ENCODE results near the gene KCNA10.

The KCNA10 gene

DNA sequence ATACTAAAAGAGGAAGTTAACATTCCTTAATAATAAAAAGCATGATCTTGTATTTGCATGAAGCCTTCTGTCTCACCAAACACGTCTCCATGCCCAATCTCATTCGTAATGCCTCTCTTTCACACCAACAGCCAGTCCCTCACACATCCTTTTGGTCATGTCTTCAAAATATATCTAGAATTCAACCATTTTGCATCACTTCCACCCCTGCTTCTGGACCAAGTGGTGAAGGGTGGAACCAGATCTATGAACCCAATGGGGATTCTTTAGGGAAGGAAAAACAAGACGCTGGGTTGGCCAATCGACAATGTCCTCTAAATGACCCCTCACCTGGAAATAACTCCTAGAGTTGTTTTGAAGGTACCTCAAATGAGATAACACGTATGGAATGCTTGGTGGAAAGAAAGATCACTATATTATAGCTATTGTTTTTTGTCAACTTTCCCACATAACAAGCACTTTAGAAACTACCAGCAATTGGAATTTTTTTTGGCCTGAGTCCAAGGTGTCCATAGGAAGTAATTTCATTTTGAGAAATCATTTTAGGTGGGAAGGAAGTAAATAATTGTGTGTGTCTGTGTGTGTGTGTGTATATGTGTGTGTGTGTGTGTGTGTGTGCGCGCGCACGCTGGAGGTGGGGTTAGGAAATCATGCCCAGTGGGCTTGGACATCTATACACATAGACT, at the start of gene KCNA10:
Gene KCNA10, minus strand, starts transcription at position 51 of the 686 bp plus-strand sequence. CDS start 388 bp downstream, outside the sequence.
- DNase-seq (ENCODE audit: low spot score), result no peak

DNA sequence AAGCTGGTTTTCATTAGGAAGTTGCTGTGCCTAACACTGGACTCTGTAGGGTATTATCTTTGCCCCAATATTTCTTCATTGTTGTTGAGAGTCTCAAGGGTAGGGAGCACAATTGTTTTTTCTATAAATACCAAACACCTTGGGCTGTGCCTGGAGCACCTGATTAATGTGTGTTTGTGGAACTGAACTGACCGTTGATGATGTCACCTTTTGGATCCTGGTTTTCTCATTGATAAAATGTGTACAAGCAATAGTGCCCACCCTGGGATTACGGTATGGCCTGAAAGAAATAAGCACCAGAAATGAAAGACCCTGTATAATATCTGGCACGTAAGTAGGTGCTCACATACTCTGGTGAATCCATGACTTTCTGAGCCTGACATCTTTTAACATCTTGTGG, 47.9 kb upstream of the KCNA10 start:
- DNase-seq (ENCODE audit: low spot score), result no peak

DNA sequence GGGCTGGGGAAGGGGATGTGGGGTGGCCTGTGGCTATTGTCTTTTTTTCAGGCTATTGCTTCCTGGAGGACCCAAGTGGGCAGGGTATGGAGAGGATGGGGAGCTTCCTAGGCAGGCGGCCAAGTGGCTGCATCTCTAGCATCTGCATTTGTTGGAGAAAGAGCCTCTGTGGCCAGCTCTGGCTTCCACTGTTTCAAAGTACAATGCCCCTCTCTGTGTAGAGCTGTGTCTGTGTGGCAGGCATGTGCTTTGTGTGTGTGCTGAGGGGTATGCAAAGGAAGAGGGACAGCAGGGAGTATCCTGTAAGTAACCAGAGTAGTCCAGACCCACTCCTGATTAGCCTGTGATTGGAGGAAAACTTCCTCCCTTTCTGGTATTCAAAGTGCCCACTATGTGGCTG, 46.6 kb upstream of the KCNA10 start:
- no peak for DNase-seq (ENCODE audit: low spot score)

DNA sequence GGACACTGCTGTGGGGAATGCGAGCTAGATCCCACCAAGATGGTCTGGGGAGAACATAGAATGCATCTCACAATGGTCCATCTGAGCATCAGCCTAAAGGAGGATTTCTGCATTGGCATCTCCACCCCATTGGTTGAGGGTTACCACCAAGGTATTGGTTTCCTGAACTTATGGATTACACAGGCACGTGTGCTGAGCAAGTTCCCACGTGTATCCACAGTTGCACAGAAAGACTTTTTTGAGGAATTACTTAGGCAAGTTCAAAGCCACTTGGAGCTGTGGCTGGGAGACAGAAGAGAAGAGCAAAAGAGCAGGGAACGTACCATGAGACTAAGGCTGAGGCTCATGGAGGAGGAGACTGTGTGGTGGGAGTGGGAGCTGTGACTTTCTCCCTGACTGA, 44.1 kb upstream of the KCNA10 start:
- DNase-seq (ENCODE audit: low spot score), result no peak

DNA sequence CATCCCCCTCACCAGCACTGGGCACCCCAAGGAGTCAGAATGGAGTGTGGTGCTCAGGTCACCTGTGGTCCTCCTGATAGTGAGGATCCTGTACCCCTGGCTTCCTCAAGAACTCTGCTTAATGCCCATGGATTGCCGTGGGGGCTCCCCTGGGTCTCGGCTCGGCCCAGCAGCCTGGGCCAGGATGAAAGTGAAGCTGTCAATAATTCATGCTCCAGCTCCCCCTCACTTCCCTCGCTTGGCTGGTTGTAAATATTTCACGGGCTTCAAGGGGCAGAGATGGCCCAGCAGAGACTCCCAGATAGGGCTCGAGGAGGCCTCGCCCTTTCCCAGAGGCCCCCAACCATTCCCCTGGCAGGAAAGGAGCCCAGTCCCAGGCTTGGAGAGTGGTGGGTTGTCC, 42.6 kb upstream of the KCNA10 start:
- DNase-seq (ENCODE audit: low spot score), result no peak

DNA sequence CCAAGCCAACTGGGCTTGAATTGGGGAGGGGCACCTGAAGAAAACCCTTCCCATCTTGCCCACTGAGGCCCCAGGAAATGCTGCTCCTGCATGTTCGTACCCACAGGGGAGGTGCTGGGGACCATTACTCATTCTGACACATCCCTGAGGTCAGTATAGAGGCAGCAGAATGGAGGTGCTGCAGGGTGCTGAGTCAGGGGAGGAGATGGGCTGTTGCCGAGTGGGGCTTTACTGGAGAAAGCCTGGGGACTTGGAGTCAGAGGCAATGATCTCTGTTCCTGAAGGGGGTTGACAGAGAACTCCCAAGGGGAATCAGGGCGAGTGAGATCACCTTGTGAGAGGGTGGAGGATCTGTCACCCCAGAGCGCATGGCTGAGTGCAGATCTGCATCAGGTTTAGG, 40.2 kb upstream of the KCNA10 start:
- no peak for DNase-seq (ENCODE audit: low spot score)

DNA sequence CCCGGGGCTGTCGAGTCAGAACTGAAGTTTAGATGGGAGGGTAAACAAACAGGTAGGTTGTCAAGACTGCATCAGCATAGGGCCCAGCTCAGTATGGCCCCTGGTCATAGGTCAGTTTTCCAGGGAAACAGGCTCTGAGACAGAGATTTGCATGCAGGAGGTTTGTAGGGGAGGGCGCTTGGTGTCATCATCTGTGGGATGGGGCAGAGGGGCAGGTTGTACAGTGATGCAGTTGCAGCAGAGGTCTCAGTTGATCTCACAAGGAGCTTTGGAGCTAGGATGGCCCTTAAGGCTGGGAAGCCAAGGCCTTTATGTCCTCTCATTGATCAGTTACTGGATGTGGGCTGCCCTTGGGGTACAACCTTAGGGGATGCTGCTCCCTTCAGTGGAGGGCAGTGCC, 38.5 kb upstream of the KCNA10 start:
- no peak for DNase-seq (ENCODE audit: low spot score)

DNA sequence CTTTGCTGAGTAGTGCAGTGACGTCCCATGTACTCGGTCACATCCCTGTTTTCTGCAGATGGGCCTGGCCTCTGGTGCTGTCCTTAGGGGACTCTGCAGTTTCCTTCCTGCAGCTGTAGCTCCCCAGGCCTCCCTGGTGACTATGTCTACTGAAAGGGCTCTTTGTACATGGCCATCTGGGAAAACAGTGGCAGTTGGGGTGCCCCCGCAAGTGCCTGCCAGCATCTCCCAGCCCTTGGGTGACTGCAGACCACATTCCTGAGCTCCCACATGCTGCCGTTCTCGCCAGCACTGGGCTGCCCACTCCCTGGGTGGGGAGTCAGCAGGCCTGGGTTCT, 37.5 kb upstream of the KCNA10 start:
- no peak for DNase-seq (ENCODE audit: low spot score)

DNA sequence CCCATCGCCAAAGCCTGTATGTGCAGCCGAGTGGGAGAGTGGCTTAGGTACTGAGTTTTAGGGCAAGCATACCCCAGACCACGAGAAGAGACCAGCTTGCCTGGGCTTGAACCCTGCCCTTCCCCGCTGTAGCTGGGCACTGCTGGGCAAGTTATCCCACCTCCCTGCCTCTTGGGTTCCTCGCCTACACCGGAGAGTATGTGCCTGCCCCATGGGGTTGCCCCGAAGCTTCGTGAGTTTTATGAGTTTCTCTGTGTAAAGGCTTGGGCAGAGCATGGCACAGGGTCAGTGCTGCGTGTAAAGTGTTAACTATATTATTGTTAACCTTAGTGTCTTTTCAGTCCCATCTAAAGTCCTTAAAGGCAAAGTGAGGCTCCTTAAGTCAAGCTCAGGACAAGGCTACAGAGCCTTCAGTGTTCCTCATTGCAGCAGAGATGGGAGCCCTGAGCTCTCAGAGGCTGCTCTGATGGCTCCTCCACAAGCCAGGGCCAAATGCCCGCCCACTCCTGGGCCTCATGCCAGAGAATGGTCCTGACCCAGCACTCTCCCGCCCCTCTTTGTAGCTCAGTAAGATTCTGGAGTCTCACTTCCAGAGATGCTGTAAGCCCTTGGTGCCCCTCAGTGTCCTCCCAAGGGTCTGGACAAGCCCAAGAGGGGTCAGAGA, 37.0 kb upstream of the KCNA10 start:
- DNase-seq (ENCODE audit: low spot score), result no peak

DNA sequence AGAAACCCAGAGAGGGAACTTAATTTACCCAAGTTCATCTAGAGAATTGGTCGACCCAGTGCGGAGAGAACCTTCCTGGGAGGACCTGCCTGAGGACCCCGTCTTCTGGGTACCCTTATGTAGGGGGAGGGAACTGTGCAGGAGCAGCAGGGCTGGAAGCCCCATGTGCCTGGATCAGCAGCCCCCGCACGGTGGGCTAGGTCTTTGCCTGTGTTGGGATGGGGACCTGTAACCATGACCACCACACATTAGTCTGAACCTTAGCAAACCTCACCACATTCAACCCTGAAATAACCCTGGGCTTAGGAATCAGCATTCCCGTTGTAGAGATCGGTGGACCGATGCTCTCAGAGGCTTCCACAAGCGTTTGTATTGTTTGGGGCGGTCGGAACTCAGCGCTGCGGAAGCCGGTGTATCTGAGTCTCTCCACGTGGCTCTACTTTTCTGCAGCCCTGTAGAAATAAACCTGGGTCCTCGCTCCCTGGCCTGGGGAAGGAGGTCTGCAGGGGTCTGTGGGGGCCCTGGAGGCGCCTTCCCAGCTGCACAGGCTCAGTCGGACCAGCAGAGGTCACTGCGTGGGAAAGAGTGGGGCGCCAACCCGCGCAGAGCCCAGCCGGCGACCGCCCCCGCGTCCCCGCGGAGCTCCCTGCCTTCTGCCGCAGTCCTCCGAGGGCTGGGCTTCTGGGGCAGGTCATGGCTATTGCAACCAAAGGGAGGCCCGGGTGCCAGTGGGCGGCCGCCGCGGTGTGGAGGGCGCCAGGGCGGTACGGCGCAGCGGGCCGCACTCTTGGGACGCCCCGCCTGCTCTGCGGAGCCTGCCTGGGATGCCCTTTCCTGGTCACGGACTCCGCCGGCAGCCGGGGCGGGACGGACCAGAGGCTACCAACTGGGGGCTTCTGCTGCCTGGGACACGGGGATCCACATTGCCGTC, 36.2 kb upstream of the KCNA10 start:
- DNase-seq (ENCODE audit: low spot score), result peak; percentile 50

DNA sequence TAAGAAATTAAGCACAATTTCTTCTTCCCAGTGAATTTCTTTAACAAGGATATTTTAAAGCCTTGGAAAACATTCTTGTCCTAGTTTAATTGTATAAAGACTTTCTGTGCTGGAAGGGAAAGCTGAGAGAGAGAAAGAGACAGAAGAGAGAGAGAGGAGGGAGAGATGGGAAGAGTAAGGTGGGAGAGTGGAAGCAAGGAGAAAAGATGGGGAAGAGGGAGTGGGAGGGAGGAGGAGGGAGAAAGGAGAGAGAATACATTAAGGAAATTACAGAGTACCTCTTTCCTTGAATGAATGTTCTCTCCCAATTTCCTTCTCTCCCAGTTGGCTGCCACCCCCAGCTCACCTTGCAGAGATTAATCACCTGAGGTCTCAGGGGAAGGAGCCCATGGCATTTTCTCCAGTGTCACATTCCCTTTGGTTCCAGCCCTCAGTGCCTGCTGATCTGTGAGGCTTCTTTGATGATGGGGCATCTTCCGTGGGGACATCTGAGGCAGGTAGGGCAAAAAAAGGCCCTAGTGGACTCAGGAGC, 32.4 kb upstream of the KCNA10 start:
- DNase-seq (ENCODE audit: low spot score), result no peak

DNA sequence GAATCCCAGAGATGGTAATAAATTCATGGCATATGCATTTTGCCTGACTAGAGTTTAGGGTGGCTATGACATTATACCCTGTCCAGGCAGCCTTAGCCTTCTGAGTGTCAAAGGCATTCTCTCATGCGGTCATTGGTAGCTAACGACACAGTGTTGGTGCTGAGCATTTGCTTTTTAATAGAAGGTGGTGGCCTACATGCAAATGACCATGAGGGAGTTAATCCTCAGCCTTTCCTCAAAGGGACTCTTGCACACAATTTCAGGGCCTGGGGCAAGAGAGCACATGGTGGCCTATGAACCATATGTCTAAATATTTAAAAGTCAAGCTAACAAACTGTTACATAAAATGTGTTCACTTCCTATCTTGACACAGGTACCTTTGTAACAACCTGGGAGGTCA, 30.9 kb upstream of the KCNA10 start:
- DNase-seq (ENCODE audit: low spot score), result no peak

DNA sequence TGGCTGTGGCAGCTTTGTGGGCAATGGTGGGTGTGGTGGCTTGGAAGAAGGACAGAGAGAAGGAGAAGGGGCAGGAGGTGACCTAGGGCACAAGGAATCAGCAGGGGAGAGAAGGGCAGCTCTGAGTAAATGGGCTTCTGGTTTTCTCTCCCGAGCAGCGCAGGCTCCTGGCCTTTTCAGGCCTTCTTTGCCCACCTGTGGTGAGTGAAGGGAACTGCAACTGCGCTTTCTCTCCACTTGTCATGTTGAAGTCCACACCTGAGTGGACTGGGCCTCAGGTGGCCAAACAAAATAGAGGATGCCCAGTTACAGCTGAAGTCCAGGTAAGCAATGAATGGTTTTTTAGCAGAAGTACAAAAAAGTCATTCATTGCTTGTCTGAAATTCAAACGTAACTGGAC, 29.4 kb upstream of the KCNA10 start:
- DNase-seq (ENCODE audit: low spot score), result no peak

DNA sequence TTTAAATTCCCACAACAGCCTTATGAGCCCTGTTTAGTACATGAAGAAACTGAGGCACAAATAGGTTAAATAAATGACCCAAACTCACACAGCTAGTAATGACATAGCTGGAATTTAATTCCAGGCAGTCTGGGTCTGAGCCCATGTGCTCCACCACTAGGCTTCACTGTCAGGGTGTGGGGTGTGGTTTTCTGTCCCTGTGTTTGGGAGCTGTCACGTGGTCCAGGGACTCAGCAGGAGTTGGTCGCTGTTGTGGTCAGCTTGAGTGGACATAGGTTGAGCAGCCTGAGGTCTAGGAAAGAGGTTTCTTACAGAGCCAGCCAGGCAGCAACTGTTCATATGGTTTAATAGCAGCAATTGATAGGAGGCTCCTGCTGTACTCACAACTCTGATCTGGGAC, 28.0 kb upstream of the KCNA10 start:
- no peak for DNase-seq (ENCODE audit: low spot score)

DNA sequence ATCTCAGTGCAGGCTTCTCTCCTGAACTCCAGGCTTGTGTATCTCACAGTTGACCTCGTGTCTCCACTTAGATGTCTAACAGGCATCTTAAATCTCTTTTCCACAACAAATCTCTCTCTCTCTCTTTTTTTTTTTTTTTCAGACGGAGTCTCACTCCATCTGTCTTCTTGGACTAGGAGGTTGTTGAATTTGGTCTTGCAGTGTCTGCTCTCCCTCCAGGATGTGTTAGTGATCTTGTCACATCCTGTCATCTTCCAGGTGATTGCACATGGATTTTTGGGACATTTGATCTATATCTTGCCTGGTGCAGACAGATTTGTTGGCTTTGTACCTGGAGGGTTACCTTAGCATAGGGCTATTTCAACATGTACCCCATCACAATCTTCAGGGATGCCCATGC, 26.5 kb upstream of the KCNA10 start:
- no peak for DNase-seq (ENCODE audit: low spot score)

DNA sequence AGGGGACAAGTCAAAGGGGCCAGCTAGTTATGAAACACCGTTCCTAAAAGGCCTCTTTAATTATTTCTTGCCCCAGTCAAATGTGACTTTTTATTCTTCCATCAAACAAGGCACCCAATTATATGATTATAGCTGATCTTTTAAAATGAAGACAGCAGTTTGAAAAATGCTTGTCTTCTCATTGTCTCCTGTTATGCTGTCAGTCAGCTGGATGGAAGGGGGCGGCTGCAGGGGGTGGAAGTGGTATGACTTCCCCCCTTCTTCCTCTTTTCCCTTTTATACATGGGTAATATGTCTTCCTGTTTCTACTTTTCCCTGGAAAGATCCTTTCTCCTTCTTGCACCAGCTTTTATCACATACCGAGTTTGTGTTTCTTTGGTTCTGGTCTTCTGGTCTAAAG, 25.8 kb upstream of the KCNA10 start:
- no peak for DNase-seq (ENCODE audit: low spot score)

DNA sequence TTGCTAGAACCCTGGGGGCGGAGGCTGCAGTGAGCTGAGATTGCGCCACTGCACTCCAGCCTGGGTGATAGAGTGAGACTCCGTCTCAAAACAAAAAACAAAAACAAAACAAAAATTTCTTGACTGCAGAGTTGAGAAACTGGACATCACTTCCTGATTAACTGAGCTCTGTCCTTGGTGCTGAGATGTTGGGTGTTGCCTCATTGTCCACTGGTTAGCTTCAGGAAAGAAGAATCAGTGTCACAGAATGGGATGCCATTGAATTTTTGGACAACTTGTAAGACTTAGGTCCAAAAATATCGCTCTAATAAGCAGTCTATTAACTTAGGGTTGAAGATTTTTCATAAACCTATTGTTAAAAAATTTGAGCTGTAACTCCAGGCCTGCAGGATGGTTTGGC, 23.8 kb upstream of the KCNA10 start:
- no peak for DNase-seq (ENCODE audit: low spot score)

DNA sequence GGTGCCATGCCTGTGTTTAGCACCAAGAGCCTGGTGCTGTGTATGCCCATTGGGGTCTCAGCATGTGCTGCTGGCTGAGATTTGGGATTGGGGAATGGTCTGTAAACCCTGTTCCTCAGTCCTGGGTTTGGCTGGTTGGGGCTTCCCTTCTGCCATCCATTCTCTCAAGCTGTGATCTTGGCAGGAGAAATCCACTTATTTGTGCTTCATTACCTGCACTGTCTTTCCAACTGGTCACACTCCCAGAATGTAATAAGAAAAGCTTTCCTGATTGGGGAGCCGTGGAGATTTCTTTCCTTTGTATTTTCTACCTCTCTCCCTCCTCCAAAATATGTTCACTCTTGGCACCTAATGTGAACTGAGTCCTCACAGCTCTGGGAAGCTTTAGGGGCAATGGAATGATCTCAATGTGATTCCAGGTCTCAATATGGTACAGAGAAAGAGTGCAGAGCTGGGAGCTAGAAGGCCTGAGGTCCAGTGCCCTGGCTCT, 23.0 kb upstream of the KCNA10 start:
- no peak for DNase-seq (ENCODE audit: low spot score)

DNA sequence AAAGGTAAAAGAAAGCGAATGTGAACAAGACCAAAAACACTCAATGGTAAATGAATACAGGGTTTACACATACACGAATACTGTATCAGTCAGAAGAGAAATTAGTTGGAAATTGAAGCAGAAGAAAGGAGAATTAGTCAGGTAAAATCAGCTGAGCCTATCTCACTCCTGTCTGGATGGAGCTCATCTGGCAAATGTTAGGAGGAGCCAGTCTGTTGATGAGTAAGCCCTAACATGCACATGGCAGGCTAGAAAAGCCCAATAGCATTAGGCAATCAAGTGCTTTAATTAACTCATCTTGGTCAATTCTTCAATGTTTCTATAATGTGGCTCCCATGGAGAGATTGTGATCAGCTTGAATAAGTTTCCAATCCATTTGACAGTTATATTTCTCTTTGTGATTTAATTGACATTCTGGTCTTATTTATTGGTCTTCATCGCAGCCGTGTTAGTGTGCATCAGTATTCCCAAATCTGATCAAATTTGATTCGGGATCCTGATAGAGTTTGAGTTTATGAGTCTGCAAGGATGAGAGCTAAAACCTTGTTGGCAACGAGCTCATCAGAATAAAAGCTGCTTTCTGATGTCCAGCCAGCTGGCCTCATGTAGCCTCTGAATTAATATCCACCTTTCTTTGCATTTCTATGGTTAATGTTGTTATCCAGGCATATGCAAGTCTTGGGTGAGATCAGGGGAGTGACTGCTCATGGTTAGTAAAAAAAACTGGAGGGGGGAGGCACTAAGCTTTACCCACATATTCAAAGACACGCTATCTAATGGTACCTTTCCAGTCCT, 22.1 kb upstream of the KCNA10 start:
- DNase-seq (ENCODE audit: low spot score), result no peak

DNA sequence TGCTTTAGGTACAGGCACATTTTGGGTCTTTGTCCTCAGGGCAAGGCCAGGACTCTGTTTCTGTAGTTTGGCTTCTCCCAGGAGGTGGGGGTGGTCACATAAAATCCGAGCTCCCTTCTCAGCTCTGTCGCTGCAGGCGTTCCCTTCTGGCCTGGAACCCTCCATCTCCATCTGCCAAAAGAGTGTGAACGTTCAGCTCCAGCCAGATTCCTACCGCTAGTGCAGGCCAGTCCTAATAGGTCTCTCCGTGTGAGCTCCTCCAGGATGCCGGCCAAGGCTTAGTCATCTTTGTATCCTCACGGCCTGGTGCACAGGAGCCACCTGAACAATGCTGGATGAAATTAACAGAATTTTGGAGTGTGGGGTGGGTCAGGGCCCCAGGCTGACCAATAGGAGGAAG, 19.9 kb upstream of the KCNA10 start:
- DNase-seq (ENCODE audit: low spot score), result no peak

DNA sequence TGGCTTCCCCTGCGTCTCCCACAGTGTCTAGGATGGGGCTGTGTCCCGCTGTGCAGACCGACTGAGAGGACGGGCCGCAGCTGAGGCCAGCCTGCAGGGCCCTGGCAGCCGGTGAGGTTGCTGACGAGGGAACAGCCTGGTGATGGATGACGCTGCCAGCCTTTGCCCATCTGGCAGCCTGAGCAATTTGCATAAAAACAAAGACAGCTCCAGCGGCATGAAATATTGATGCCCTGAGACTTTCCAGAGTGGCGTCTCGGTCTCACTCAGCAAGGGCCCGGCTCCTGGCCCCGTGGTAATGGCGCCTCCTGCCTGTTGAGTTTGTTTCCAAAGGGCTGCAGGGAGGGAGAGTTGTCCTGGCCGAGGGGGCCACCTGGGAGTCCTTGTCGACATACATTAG, 19.1 kb upstream of the KCNA10 start:
- no peak for DNase-seq (ENCODE audit: low spot score)

DNA sequence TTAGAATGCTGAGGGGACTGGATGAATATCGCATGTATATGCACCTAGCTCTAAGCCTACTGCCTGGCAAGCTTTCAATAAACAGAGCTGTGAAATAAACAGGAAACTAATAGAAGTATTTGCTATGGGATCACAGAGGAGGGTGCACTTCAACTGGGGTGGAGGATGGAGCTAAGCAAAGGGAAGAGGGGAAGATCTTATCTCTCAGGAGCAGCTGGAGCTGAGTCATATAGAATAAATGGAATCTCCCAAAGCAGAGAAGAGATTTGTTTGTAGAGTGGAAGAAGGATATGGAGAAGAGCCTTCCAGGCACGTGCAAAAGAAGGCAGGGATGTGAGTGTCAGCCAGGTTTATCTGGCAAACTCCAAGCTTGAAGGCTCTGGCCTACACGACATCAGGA, 17.0 kb upstream of the KCNA10 start:
- no peak for DNase-seq (ENCODE audit: low spot score)

All from CD4-positive, alpha-beta T cell treated with Interleukin-2 at 100 ng/mL for 4 hours (primary cell).